ENCODE data around the gene AKAP10. TPM values are rescaled to one million over a fixed set of nuclear protein-coding genes. Genes with fewer than 3 reads are reported as not detected.

Gene AKAP10
- total and polyA plus RNA-seq, 2 donors (not counting 3 experiments of a cell fraction or from before 2014, with no cell fraction given), result 10.0 to 27.1 TPM

- H3K9me1 ChIP-seq (replicated peaks; ENCODE audit: control insufficient read depth, extremely low read depth, insufficient read depth, low read length), result no peaks in the 10 kb centered on the region
- DNase-seq (ENCODE audit: low read depth, low spot score) (peak; percentile 91), FAIRE-seq (peak; percentile 91)
- H3K36me3 ChIP-seq (ENCODE audit: control insufficient read depth in 2 of 2, extremely low read depth in 1 of 2, insufficient read depth in 2 of 2, low read length in 2 of 2), result peaks cover 0 to 10% of the 10 kb centered on the region in 2 experiments
- no peaks in the 10 kb centered on the region for H3K27me3 ChIP-seq (ENCODE audit: control insufficient read depth in 2 of 2, insufficient read depth in 2 of 2, low read length in 2 of 2)
- H2AFZ ChIP-seq (ENCODE audit: low read depth, low read length), result peak overlapping the region; percentile 26
- peaks cover 37% of the 10 kb centered on the region for H3K4me1 ChIP-seq (ENCODE audit: control insufficient read depth, extremely low read depth, insufficient read depth, low read length)
- H3K4me2 ChIP-seq (ENCODE audit: insufficient read depth, low read length), result peak overlapping the region; percentile 91
- peaks cover 45% of the 10 kb centered on the region for H3K79me2 ChIP-seq (ENCODE audit: control insufficient read depth, insufficient read depth, low read length)
- H3K9ac ChIP-seq (replicated peaks; ENCODE audit: extremely low read depth, insufficient read depth, low read length), result peak overlapping the region; percentile 79
- POLR2A ChIA-PET, result no interaction called here
- peak overlapping the region; percentile 86 for H3K27ac ChIP-seq (ENCODE audit: insufficient read depth, low read depth, low read length)
- H3K4me3 ChIP-seq (replicated peaks in 1 of 3; ENCODE audit: insufficient read depth in 1 of 3, low read depth in 1 of 3, low read length in 3 of 3), result peak overlapping the region in 1 of 3 experiments; percentile 37
- no peaks in the 10 kb centered on the region for H3K9me3 ChIP-seq (replicated peaks; ENCODE audit: control insufficient read depth, insufficient read depth, low read length)
- dilution Hi-C loops (cut with MboI; ENCODE audit: extremely low pct_ligation_motif_present, low sequenced_read_pairs), result no loop called here
- intact Hi-C loops (cut with micrococcal nuclease), result loop anchor here (2.0 kb wide), 1 partner anchor 19 kb away; the partner anchor contains the start of gene AKAP10
- H4K20me1 ChIP-seq (replicated peaks; ENCODE audit: control insufficient read depth, extremely low read depth, insufficient read depth, low read length), result no peaks in the 10 kb centered on the region
- CTCF ChIA-PET, result no interaction called here
- TF ChIP-seq MYC (IDR thresholded peaks at IDR 0.05; ENCODE audit: low read depth, low read length), result no peak
- TF ChIP-seq, protein P1, sequence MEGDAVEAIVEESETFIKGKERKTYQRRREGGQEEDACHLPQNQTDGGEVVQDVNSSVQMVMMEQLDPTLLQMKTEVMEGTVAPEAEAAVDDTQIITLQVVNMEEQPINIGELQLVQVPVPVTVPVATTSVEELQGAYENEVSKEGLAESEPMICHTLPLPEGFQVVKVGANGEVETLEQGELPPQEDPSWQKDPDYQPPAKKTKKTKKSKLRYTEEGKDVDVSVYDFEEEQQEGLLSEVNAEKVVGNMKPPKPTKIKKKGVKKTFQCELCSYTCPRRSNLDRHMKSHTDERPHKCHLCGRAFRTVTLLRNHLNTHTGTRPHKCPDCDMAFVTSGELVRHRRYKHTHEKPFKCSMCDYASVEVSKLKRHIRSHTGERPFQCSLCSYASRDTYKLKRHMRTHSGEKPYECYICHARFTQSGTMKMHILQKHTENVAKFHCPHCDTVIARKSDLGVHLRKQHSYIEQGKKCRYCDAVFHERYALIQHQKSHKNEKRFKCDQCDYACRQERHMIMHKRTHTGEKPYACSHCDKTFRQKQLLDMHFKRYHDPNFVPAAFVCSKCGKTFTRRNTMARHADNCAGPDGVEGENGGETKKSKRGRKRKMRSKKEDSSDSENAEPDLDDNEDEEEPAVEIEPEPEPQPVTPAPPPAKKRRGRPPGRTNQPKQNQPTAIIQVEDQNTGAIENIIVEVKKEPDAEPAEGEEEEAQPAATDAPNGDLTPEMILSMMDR (IDR thresholded peaks at IDR 0.05; ENCODE audit: extremely low read depth in 1 of 2, insufficient read depth in 1 of 2, low read depth in 1 of 2, low read length in 2 of 2), result no peak
- TF ChIP-seq JUN (IDR thresholded peaks at IDR 0.05; ENCODE audit: borderline replicate concordance, insufficient read depth, insufficient read length, low read depth), result peak; percentile 93
- peak; percentile 88 for TF ChIP-seq FOS (IDR thresholded peaks at IDR 0.05; ENCODE audit: borderline replicate concordance, insufficient read depth, low read length)
- peak; percentile 26 for TF ChIP-seq POLR2AphosphoS5 (IDR thresholded peaks at IDR 0.05; ENCODE audit: insufficient read depth, low read depth, low read length)
- TF ChIP-seq EZH2 (IDR thresholded peaks at IDR 0.05; ENCODE audit: borderline replicate concordance, low read depth, low read length, severe bottlenecking), result no peak
- no peak for TF ChIP-seq POLR2A (IDR thresholded peaks at IDR 0.05; ENCODE audit: low read depth, low read length)
- TF ChIP-seq, protein P2, sequence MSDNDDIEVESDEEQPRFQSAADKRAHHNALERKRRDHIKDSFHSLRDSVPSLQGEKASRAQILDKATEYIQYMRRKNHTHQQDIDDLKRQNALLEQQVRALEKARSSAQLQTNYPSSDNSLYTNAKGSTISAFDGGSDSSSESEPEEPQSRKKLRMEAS (IDR thresholded peaks at IDR 0.05; ENCODE audit: insufficient read depth, insufficient read length), result no peak
- peak; percentile 95 for TF ChIP-seq GATA2 (IDR thresholded peaks at IDR 0.05; ENCODE audit: insufficient read depth, insufficient read length, low read depth, low read length)
- TSS peak; percentile 11 for BruUV-seq (replicated peaks)
Observed at GRCh38 chr17:19958023-19958422, 19.6 kb downstream of the AKAP10 start.
